HEK293 (cell line): ENCODE results near the gene SAFB.

ENCODE experiments used
- CTCF ChIA-PET: fragments of 350-600 bp; formaldehyde crosslinking; extraction: SDS; loops from one replicate; lab custom pipeline; 2021; ENCODE audit warnings: antibody characterized with exemption; lab: Yijun Ruan, JAX
- POLR2A ChIA-PET: fragments of 300-600 bp; formaldehyde crosslinking; extraction: SDS; loops from one replicate; lab custom pipeline; 2020; ENCODE audit warnings: antibody characterized with exemption, inconsistent platforms; lab: Yijun Ruan, JAX
- H3K27ac ChIP-seq: fragments of 200-500 bp; sonication (Bioruptor generic); 2 replicates; pipeline ENCODE4 v1.5.1; 2014; ENCODE audit warnings: low read depth, low read length, control low read depth, inconsistent platforms; ENCODE audit errors: extremely low read depth
- H3K36me3 ChIP-seq, 2 experiments: fragments of 200-500 bp in 1 of 2; sonication (Bioruptor generic) in 1 of 2; 1 replicate in 1 of 2; 2 replicates in 1 of 2; pipeline ENCODE4 v1.5.1; 2014 to 2017; ENCODE audit warnings: inconsistent platforms in 2 of 2, low read length in 2 of 2; ENCODE audit not compliant: control insufficient read depth in 2 of 2, insufficient read depth in 1 of 2
- H3K4me1 ChIP-seq: fragments of 200-500 bp; sonication (Bioruptor generic); 2 replicates; pipeline ENCODE4 v1.5.1; 2014; ENCODE audit warnings: mild to moderate bottlenecking, low read length, inconsistent platforms; ENCODE audit not compliant: control insufficient read depth, insufficient read depth
- H3K4me3 ChIP-seq: 2 replicates; pipeline ENCODE4 v1.5.1; 2011; ENCODE audit warnings: low read depth, mild to moderate bottlenecking, control low read depth, low read length, moderate library complexity
- H3K9me3 ChIP-seq: fragments of 200-500 bp; sonication (Bioruptor generic); 2 replicates; pipeline ENCODE4 v1.5.1; 2014; ENCODE audit warnings: low read depth, low read length, inconsistent platforms; ENCODE audit not compliant: control insufficient read depth, insufficient read depth
- EGR2 ChIP-seq: fragments of 450-650 bp; formaldehyde crosslinking; IDR thresholded peaks from 2 replicates; pipeline ENCODE4 v1.5.1; 2016; ENCODE audit warnings: low read depth, missing biosample characterization, missing genetic modification characterization
- HOXA7 ChIP-seq: sonication (generic); formaldehyde crosslinking; IDR thresholded peaks from 2 replicates; pipeline ENCODE4 v1.8.1; 2022; ENCODE audit warnings: missing genetic modification reagents, borderline replicate concordance
- KLF9 ChIP-seq: fragments of 450-650 bp; formaldehyde crosslinking; IDR thresholded peaks from 2 replicates; pipeline ENCODE4 v1.5.1; 2016; ENCODE audit warnings: missing biosample characterization, missing genetic modification characterization, low read depth
- ZFHX2 ChIP-seq: fragments of 450-650 bp; formaldehyde crosslinking; conservative IDR thresholded peaks from 2 replicates; pipeline ENCODE4 v1.5.1; 2016; ENCODE audit warnings: missing biosample characterization, missing genetic modification characterization
- ZFP37 ChIP-seq: fragments of 450-650 bp; formaldehyde crosslinking; IDR thresholded peaks from 2 replicates; pipeline ENCODE4 v1.5.1; 2016; ENCODE audit warnings: missing biosample characterization, missing genetic modification characterization
- ZIC2 ChIP-seq: fragments of 450-650 bp; formaldehyde crosslinking; IDR thresholded peaks from 2 replicates; pipeline ENCODE4 v1.5.1; 2016; ENCODE audit warnings: missing biosample characterization, missing genetic modification characterization
- ZNF132 ChIP-seq: fragments of 450-650 bp; formaldehyde crosslinking; IDR thresholded peaks from 2 replicates; pipeline ENCODE4 v1.5.1; 2017; ENCODE audit warnings: missing biosample characterization, missing genetic modification characterization, borderline replicate concordance
- ZNF138 ChIP-seq: fragments of 450-650 bp; formaldehyde crosslinking; IDR thresholded peaks from 2 replicates; pipeline ENCODE4 v1.5.1; 2016; ENCODE audit warnings: missing biosample characterization, missing genetic modification characterization, borderline replicate concordance
- ZNF16 ChIP-seq: fragments of 450-650 bp; formaldehyde crosslinking; IDR thresholded peaks from 2 replicates; pipeline ENCODE4 v1.5.1; 2016; ENCODE audit warnings: low read depth, missing biosample characterization, missing genetic modification characterization
- ZNF214 ChIP-seq: fragments of 450-650 bp; formaldehyde crosslinking; IDR thresholded peaks from 2 replicates; pipeline ENCODE4 v1.5.1; 2017; ENCODE audit warnings: missing biosample characterization, mild to moderate bottlenecking, missing genetic modification characterization, borderline replicate concordance
- ZNF248 ChIP-seq: fragments of 450-650 bp; formaldehyde crosslinking; IDR thresholded peaks from 2 replicates; pipeline ENCODE4 v1.5.1; 2017; ENCODE audit warnings: missing biosample characterization, missing genetic modification characterization
- ZNF341 ChIP-seq: fragments of 450-650 bp; formaldehyde crosslinking; IDR thresholded peaks from 2 replicates; pipeline ENCODE4; 2016; ENCODE audit warnings: low read depth, missing biosample characterization, missing genetic modification characterization
- ZNF48 ChIP-seq: fragments of 450-650 bp; formaldehyde crosslinking; IDR thresholded peaks from 2 replicates; pipeline ENCODE4 v1.5.1; 2016; ENCODE audit warnings: missing biosample characterization, missing genetic modification characterization
- ZNF561 ChIP-seq: fragments of 450-650 bp; IDR thresholded peaks from 2 replicates; pipeline ENCODE4 v1.5.1; 2018; ENCODE audit warnings: missing biosample characterization, missing genetic modification characterization, borderline replicate concordance
- ZNF658 ChIP-seq: fragments of 450-650 bp; formaldehyde crosslinking; IDR thresholded peaks from 2 replicates; pipeline ENCODE4; 2016; ENCODE audit warnings: missing biosample characterization, missing genetic modification characterization
- ZNF791 ChIP-seq: fragments of 450-650 bp; formaldehyde crosslinking; IDR thresholded peaks from 2 replicates; pipeline ENCODE4 v1.5.1; 2016; ENCODE audit warnings: missing biosample characterization, missing genetic modification characterization
- ZXDB ChIP-seq: fragments of 450-650 bp; formaldehyde crosslinking; IDR thresholded peaks from 2 replicates; pipeline ENCODE4 v1.5.1; 2016; ENCODE audit warnings: missing biosample characterization, missing genetic modification characterization
- TF ChIP-seq, protein P1 (sequence below): fragments of 450-650 bp; formaldehyde crosslinking; IDR thresholded peaks from 2 replicates; pipeline ENCODE4 v1.5.1; 2017; ENCODE audit warnings: missing biosample characterization, missing genetic modification characterization
- TF ChIP-seq, protein P2 (sequence below): fragments of 450-650 bp; formaldehyde crosslinking; IDR thresholded peaks from 2 replicates; pipeline ENCODE4 v1.5.1; 2016; ENCODE audit warnings: missing biosample characterization, missing genetic modification characterization, borderline replicate concordance
- TF ChIP-seq, protein P3 (sequence below): fragments of 450-650 bp; formaldehyde crosslinking; IDR thresholded peaks from 2 replicates; pipeline ENCODE4 v1.5.1; 2016; ENCODE audit warnings: missing biosample characterization, missing genetic modification characterization

SAFB gene

DNA sequence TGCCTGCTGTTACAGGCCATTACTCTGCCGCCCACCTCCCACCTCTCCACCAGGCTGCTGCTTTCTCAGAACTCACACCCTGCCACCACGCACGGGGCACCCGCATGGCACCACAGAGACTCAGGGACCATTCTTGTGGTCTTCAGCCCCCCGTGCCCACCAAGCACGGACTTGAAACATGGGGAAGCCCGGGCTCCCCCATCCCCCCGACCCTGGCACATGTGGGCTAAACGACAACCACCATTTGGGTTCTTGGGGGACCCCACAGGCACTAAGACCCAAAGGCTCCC, 32.1 kb upstream of the SAFB start:
- H3K36me3 ChIP-seq, result peaks cover 3 to 96% of the 10 kb centered on the region in 2 experiments
- no peak overlapping the region for H3K4me3 ChIP-seq
- POLR2A ChIA-PET, result no interaction called here
- H3K27ac ChIP-seq, result no peak overlapping the region
- CTCF ChIA-PET, result no interaction called here
- H3K9me3 ChIP-seq, result no peaks in the 10 kb centered on the region
- TF ChIP-seq ZFP37 (tag by site-specific recombination) (no peak), ZIC2 (tag by site-specific recombination) (no peak), ZFHX2 (tag by site-specific recombination) (peak; percentile 45; the same call in 1 of the 2 replicates), ZNF341 (peak; percentile 66), EGR2 (tag by site-specific recombination) (0 out of 2 replicates have a peak, but pooled peaks have one; percentile 14)
- no peaks in the 10 kb centered on the region for H3K4me1 ChIP-seq

DNA sequence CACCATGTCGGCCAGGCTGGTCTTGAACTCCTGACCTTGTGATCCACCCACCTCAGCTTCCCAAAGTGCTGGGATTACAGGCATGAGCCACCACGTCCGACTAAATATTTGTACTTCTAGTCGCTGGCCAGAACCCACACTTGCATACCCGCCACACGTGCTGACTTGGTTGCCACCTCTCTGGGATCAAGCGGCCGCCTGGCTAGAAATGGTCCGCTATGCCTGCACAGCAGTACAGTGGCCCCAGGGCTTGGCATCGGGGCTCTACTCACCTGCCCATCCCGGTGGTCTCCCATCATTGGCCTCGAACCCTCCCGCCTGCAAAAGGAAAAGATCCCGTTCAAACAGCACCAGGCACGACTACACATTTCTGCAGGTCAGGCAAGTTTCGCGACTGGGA, 31.4 kb upstream of the SAFB start:
- TF ChIP-seq ZNF16 (tag by site-specific recombination), result no peak
- TF ChIP-seq, protein P1, sequence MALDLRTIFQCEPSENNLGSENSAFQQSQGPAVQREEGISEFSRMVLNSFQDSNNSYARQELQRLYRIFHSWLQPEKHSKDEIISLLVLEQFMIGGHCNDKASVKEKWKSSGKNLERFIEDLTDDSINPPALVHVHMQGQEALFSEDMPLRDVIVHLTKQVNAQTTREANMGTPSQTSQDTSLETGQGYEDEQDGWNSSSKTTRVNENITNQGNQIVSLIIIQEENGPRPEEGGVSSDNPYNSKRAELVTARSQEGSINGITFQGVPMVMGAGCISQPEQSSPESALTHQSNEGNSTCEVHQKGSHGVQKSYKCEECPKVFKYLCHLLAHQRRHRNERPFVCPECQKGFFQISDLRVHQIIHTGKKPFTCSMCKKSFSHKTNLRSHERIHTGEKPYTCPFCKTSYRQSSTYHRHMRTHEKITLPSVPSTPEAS (tag by site-specific recombination), result no peak
- TF ChIP-seq, protein P2, sequence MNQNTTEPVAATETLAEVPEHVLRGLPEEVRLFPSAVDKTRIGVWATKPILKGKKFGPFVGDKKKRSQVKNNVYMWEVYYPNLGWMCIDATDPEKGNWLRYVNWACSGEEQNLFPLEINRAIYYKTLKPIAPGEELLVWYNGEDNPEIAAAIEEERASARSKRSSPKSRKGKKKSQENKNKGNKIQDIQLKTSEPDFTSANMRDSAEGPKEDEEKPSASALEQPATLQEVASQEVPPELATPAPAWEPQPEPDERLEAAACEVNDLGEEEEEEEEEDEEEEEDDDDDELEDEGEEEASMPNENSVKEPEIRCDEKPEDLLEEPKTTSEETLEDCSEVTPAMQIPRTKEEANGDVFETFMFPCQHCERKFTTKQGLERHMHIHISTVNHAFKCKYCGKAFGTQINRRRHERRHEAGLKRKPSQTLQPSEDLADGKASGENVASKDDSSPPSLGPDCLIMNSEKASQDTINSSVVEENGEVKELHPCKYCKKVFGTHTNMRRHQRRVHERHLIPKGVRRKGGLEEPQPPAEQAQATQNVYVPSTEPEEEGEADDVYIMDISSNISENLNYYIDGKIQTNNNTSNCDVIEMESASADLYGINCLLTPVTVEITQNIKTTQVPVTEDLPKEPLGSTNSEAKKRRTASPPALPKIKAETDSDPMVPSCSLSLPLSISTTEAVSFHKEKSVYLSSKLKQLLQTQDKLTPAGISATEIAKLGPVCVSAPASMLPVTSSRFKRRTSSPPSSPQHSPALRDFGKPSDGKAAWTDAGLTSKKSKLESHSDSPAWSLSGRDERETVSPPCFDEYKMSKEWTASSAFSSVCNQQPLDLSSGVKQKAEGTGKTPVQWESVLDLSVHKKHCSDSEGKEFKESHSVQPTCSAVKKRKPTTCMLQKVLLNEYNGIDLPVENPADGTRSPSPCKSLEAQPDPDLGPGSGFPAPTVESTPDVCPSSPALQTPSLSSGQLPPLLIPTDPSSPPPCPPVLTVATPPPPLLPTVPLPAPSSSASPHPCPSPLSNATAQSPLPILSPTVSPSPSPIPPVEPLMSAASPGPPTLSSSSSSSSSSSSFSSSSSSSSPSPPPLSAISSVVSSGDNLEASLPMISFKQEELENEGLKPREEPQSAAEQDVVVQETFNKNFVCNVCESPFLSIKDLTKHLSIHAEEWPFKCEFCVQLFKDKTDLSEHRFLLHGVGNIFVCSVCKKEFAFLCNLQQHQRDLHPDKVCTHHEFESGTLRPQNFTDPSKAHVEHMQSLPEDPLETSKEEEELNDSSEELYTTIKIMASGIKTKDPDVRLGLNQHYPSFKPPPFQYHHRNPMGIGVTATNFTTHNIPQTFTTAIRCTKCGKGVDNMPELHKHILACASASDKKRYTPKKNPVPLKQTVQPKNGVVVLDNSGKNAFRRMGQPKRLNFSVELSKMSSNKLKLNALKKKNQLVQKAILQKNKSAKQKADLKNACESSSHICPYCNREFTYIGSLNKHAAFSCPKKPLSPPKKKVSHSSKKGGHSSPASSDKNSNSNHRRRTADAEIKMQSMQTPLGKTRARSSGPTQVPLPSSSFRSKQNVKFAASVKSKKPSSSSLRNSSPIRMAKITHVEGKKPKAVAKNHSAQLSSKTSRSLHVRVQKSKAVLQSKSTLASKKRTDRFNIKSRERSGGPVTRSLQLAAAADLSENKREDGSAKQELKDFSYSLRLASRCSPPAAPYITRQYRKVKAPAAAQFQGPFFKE (tag by site-specific recombination), result no peak
- Histone ChIP-seq H3K36me3 (peaks cover 10 to 98% of the 10 kb centered on the region in 2 experiments), H3K4me3 (no peak overlapping the region), H3K4me1 (no peaks in the 10 kb centered on the region), H3K9me3 (no peaks in the 10 kb centered on the region), H3K27ac (no peak overlapping the region)
- POLR2A ChIA-PET, result no interaction called here
- CTCF ChIA-PET, result interaction anchor here (0.6 kb wide), 1 partner anchor 96 kb away, joined by 3 read pairs; no protein-coding TSS in a partner anchor

DNA sequence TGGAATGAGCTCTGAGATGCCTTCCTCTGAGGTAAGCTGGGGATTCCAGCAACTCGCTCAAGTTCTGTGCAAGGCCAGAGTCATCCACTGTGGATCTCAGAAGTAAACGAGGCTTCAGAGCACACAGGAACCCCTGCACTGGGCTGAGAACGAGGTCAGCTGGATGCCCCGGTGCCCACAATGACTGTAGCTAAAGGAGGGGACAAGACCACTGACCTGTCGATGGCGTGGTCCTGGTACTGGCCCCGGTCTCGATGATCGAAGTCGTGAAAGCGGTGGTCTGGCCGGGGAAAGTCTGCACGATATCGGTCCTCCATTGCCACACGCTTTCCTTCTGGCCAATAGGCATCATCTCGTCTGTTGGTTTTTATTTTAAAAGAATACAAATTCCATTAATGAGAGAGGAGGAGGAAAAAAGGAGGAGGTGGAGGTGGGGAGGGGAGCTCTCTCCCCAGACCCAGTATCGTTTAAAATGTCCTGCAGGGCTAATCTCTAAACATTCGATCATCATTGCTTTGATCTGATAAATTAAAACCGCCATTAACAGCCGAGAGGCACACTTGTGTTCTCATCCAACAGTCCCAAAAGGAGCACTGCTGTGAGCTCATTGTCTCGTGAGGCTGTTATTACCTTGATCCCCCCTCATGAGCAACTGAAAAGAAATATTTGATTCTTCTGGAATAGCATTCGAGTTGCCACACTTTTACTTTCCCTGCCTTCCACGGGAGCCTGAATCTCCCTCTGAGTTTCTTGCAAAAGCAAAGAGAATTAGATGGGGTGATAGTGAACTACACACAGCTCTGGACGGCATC, 30.1 kb upstream of the SAFB start:
- CTCF ChIA-PET, result interaction anchor here (0.5 to 0.6 kb wide), 2 partner anchors 13 to 94 kb away, joined by 3 to 4 read pairs; no protein-coding TSS in a partner anchor
- Histone ChIP-seq H3K4me1 (no peaks in the 10 kb centered on the region), H3K9me3 (no peaks in the 10 kb centered on the region), H3K27ac (no peak overlapping the region), H3K36me3 (peaks cover 20 to 98% of the 10 kb centered on the region in 2 experiments), H3K4me3 (no peak overlapping the region)
- POLR2A ChIA-PET, result no interaction called here
- TF ChIP-seq ZNF561 (tag by site-specific recombination), result no peak
- no peak for TF ChIP-seq KLF9 (tag by site-specific recombination)
- TF ChIP-seq, protein P3, sequence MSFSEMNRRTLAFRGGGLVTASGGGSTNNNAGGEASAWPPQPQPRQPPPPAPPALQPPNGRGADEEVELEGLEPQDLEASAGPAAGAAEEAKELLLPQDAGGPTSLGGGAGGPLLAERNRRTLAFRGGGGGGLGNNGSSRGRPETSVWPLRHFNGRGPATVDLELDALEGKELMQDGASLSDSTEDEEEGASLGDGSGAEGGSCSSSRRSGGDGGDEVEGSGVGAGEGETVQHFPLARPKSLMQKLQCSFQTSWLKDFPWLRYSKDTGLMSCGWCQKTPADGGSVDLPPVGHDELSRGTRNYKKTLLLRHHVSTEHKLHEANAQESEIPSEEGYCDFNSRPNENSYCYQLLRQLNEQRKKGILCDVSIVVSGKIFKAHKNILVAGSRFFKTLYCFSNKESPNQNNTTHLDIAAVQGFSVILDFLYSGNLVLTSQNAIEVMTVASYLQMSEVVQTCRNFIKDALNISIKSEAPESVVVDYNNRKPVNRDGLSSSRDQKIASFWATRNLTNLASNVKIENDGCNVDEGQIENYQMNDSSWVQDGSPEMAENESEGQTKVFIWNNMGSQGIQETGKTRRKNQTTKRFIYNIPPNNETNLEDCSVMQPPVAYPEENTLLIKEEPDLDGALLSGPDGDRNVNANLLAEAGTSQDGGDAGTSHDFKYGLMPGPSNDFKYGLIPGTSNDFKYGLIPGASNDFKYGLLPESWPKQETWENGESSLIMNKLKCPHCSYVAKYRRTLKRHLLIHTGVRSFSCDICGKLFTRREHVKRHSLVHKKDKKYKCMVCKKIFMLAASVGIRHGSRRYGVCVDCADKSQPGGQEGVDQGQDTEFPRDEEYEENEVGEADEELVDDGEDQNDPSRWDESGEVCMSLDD (tag by site-specific recombination), result no peak
- TF ChIP-seq ZNF791 (tag by site-specific recombination), result no peak
- TF ChIP-seq ZXDB (tag by site-specific recombination), result no peak
- no peak for TF ChIP-seq ZNF248 (tag by site-specific recombination)
- no peak for TF ChIP-seq ZNF658 (tag by site-specific recombination)
- TF ChIP-seq ZNF214, result no peak
- TF ChIP-seq HOXA7 (CRISPR knock-in tag), result no peak
- TF ChIP-seq ZNF132 (tag by site-specific recombination), result no peak
- no peak for TF ChIP-seq ZNF48 (tag by site-specific recombination)
- TF ChIP-seq ZNF138 (tag by site-specific recombination), result no peak
